ENCODE measurements around the gene TMEM248. TPM values are rescaled to one million over a fixed set of nuclear protein-coding genes. Genes with fewer than 3 reads are reported as not detected.

TMEM248 gene
- 60.9 and 63.6 TPM in 2 replicates for total RNA-seq (2021; fragmentation: NEBNext Ultra II Directional; extraction: Animal tissue kit (Norgen Biotek cat#: 25700))
- 126 and 150 TPM in 2 replicates for polyA plus RNA-seq (2011; rRNA removed)
- 93.0 TPM for polyA plus RNA-seq (2011; cell fraction: cytosol; rRNA removed)
- polyA plus RNA-seq (2011; cell fraction: nucleus; rRNA removed): 143 TPM
- polyA plus RNA-seq (2012, experiment 1 of 2): 43.0 to 53.7 TPM (median 47.5 TPM) in 4 replicates
- polyA plus RNA-seq (2012, experiment 2 of 2): 19.2 TPM
- 55.1 TPM for polyA plus RNA-seq (2013, experiment 1 of 2)
- polyA plus RNA-seq (2013, experiment 2 of 2): 71.2 TPM
- polyA minus RNA-seq (2011; rRNA and poly(A)+ RNA removed): 170 and 199 TPM in 2 replicates
- polyA minus RNA-seq (2011; cell fraction: cytosol; rRNA and poly(A)+ RNA removed): 64.9 TPM
- 50.8 TPM for polyA minus RNA-seq (2011; cell fraction: nucleus; rRNA and poly(A)+ RNA removed)
- long read RNA-seq, experiment 1, full-length matches to known transcripts: 15 of 37 reads
- long read RNA-seq, experiment 1, partial matches to known transcripts: 20 of 37 reads
- long read RNA-seq, experiment 1, other reads (novel, unspliced or antisense): 2 of 37 reads
- long read RNA-seq, experiment 2, partial matches to known transcripts: 0 of 9 reads
- long read RNA-seq, experiment 2, other reads (novel, unspliced or antisense): 9 of 9 reads

GRCh38 chr7:66920769-66921395 is at the start of gene TMEM248:
TMEM248 (plus strand) TSS chr7:66921225; CDS start chr7:66941866, 20,641 bp downstream.
- peaks cover 11 to 40% of the 10 kb centered on the region in 2 experiments for H3K79me2 ChIP-seq (ENCODE audit: control insufficient read depth in 1 of 2, insufficient read depth in 2 of 2, low read length in 2 of 2)
- peak within 1 kb of the TSS; percentile 94 for H2BK120ac ChIP-seq (replicated peaks; ENCODE audit: low read depth, low read length)
- peak within 1 kb of the TSS; percentile 70; the same call in 1 of the 2 replicates for H2AK5ac ChIP-seq (ENCODE audit: low read depth, low read length)
- WGBS, 2 experiments (ENCODE audit: extremely low coverage in 1 of 2, insufficient coverage in 1 of 2, insufficient read length in 1 of 2, insufficient replicate concordance in 2 of 2, low coverage in 1 of 2, low lambda C conversion rate in 2 of 2, missing lambda C conversion rate in 1 of 2): 10% methylated on average over 36 of the region's 67 CpGs; no CpG with 5 or more reads in 1 of the 2 experiments
- peaks cover 0 to 11% of the 10 kb centered on the region in 2 experiments for H4K20me1 ChIP-seq (replicated peaks in 1 of 2; ENCODE audit: control insufficient read depth in 1 of 2, insufficient read depth in 2 of 2, low read length in 2 of 2)
- H3K4me1 ChIP-seq (replicated peaks in 1 of 4; ENCODE audit: control insufficient read depth in 3 of 4, insufficient read depth in 4 of 4, low read length in 3 of 4): peaks cover 0 to 12% (median 3%) of the 10 kb centered on the region in 4 experiments; a peak in 3 of 7 replicates
- peak within 1 kb of the TSS; percentile 68 for H4K8ac ChIP-seq (ENCODE audit: extremely low read depth, insufficient read depth, low read length)
- H3K23ac ChIP-seq (ENCODE audit: insufficient read length): no peak within 1 kb of the TSS
- peak within 1 kb of the TSS; percentile 100 for H2AFZ ChIP-seq (ENCODE audit: low read length)
- ChIA-PET POLR2A (ENCODE audit: partially characterized antibody) (interaction anchor here (0.6 to 2.5 kb wide), 7 partner anchors 8 to 77 kb away, joined by 3 to 9 read pairs (median 4); no protein-coding TSS in a partner anchor), CTCF (ENCODE audit: partially characterized antibody) (interaction anchor here (0.7 kb wide), 1 partner anchor 16 kb away, joined by 5 read pairs; no protein-coding TSS in a partner anchor)
- peak within 1 kb of the TSS; percentile 86 for H2BK5ac ChIP-seq (ENCODE audit: low read depth, low read length)
- no peaks in the 10 kb centered on the region for H3K27me3 ChIP-seq (replicated peaks in 1 of 4; ENCODE audit: control insufficient read depth in 3 of 4, extremely low read depth in 1 of 4, insufficient read depth in 3 of 4, low read length in 3 of 4)
- H3K79me1 ChIP-seq (ENCODE audit: low read depth, low read length): peaks cover 14% of the 10 kb centered on the region; the same call in 1 of the 2 replicates
- FAIRE-seq (no peak), DNase-seq (ENCODE audit: low read depth in 1 of 2, low spot score in 2 of 2) (peak in 1 of 2 experiments; percentile 84)
- H3K23me2 ChIP-seq (ENCODE audit: low read depth, low read length): peaks cover 9% of the 10 kb centered on the region
- peak within 1 kb of the TSS; percentile 93 for H4K5ac ChIP-seq (ENCODE audit: insufficient read length, low read depth, low read length)
- peak within 1 kb of the TSS; percentile 48 to 96 (median 90) for H3K9ac ChIP-seq (replicated peaks in 1 of 4; ENCODE audit: extremely low read depth in 1 of 4, low read depth in 3 of 4, low read length in 3 of 4)
- peak within 1 kb of the TSS; percentile 98 for H3K18ac ChIP-seq (ENCODE audit: extremely low read depth, low read length)
- H2BK12ac ChIP-seq (ENCODE audit: low read depth, low read length): peak within 1 kb of the TSS; percentile 86
- peak within 1 kb of the TSS; percentile 6 for H3K14ac ChIP-seq (ENCODE audit: insufficient read length)
- H3K36me3 ChIP-seq (ENCODE audit: control insufficient read depth in 2 of 4, insufficient read depth in 4 of 4, low read length in 3 of 4): peaks cover 0 to 6% (median 0%) of the 10 kb centered on the region in 4 experiments; a peak in 2 of 8 replicates
- peak within 1 kb of the TSS; percentile 65 for H3K56ac ChIP-seq (replicated peaks; ENCODE audit: insufficient read length, low read depth, low read length)
- peak within 1 kb of the TSS; percentile 100 for H4K91ac ChIP-seq (replicated peaks; ENCODE audit: insufficient read length, low read length)
- peak within 1 kb of the TSS; percentile 54 for H2BK15ac ChIP-seq (ENCODE audit: low read length)
- H3K27ac ChIP-seq (ENCODE audit: low read depth, low read length): peak within 1 kb of the TSS; percentile 41; the same call in 1 of the 2 replicates
- H3K9me3 ChIP-seq (ENCODE audit: insufficient read depth in 2 of 2, low read depth in 1 of 2, low read length in 1 of 2): no peaks in the 10 kb centered on the region
- no peak within 1 kb of the TSS for H2BK20ac ChIP-seq (ENCODE audit: low read length)
- H3K4me2 ChIP-seq (ENCODE audit: insufficient read depth in 1 of 2, low read depth in 2 of 2, low read length in 2 of 2): peak within 1 kb of the TSS; percentile 100
- peak within 1 kb of the TSS; percentile 99 for H3K4ac ChIP-seq (replicated peaks; ENCODE audit: insufficient read length, low read depth, low read length)
- H3K4me3 ChIP-seq (ENCODE audit: extremely low read depth in 1 of 4, insufficient read depth in 2 of 4, low read depth in 3 of 4, low read length in 4 of 4): peak within 1 kb of the TSS; percentile 58 to 97 (median 96)
- TF ChIP-seq NRF1 (IDR thresholded peaks at IDR 0.05; ENCODE audit: low read depth, low read length) (no peak), YY1 (IDR thresholded peaks at IDR 0.05; ENCODE audit: low read depth, low read length) (no peak), ATF3 (IDR thresholded peaks at IDR 0.05; ENCODE audit: insufficient read depth, low read depth, low read length) (no peak), RFX5 (IDR thresholded peaks at IDR 0.05; ENCODE audit: borderline replicate concordance, low read depth, low read length) (no peak), TAF7 (optimal IDR thresholded peaks at IDR 0.05; ENCODE audit: borderline replicate concordance, low read depth, low read length) (no peak)

Measured in H1 (cell line).